GM18861 (cell line): ENCODE data around the gene IDH1.
A peak's percentile ranks its signal among the peaks of the same experiment; 100 is the strongest.
"Not testable (repeated sequence)": the region's sequence is repeated elsewhere in the genome, so short reads cannot be mapped to it uniquely, and the experiment has no call there.

Experiments
- ATAC-seq: cut with Tn5 transposase; IDR thresholded peaks from one replicate; pipeline ENCODE4 v1.9.1; 2021; ENCODE audit not compliant: unreplicated experiment

Gene IDH1

DNA sequence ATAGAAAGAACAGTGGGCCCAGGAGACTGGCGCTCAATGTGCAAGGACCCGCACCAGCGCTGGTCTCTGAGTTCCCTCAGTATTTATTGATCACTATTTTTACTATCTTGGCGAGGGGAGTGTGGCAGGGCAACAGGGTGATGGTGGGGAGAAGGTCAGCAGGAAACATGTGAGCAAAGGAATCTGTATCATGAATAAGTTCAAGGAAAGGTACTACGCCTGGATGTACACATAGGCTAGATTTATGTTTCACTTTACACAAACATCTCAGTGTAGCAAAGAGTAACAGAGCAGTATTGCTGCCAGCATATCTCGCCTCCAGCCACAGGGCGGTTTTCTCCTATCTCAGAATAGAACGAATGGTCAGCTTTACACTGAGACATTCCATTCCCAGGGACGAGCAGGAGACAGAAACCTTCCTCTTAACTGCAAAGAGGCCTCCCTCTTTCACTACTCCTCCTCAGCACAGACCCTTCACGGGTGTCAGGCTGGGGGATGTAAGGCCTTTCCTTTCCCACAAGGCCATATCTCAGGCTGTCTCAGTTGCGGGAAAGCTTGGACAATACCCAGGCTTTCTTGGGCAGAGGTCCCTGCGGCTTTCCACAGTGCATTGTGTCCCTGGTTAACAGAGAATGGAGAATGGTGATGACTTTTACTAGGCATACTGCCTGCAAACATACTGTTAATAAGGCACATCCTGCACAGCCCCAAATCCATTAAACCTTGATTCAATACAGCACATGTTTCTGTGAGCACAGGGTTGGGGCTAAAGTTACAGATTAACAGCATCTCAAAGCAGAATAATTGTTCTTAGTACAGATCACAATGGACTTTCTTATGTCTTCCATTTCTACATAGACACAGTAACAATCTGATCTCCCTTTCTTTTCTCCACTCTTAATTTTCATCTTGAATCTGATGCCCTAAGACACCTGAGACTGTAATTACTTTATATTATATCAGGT, 2.3 kb upstream of the IDH1 start:
- ATAC-seq: not testable (repeated sequence)

DNA sequence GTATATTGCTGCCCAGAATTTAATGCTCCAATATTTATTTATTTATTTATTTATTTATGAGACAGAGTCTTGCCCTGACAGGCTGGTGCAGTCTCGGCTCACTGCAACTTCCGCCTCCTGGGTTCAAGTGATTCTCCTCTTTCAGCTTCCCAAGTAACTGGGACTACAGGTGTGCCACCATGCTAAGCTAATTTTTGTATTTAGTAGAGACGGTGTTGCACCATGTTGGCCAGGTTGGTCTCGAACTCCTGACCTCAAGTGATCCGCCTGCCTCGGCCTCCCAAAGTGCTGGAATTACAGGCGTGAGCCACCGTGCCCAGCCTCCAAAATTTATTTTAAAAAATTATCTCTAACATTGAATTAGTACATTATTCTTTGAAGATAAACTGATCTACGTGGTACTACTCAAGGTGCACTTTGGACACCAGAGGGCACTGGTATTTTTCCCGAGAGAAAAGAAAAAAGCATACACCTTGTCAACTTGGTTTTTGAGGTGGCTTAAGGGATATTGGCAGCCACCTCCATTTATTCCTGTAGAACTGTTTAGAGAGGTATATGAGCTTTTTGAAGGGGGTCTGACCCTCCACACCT, 1.4 kb upstream of the IDH1 start:
- ATAC-seq: no peak

DNA sequence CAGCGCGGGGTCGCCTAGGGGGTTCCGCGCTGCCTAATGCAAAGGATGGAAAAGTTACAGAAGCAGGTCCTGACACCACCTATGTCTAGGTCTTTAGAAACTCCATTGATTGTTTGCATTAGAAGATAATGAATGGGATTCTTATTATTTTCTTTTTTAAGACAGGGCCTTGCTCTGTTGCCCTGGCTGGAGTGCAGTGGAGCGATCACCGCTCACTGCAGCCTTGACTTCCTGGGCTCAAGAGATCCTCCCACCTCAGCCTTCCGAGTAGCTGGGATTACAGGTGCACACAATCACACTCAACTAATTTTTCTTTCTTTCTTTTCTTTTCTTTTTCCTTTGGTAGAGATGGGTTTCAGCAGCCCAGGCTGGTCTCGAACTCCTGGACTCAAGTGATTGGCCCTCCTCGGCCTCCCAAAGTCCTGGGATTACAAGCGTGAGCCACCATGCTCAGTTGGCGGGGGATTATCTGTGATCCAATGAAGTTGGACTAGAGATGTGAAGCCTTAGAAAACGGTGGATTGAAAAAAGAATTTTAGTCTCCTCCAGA, 761 bp upstream of the IDH1 start:
- ATAC-seq: peak; percentile 20

DNA sequence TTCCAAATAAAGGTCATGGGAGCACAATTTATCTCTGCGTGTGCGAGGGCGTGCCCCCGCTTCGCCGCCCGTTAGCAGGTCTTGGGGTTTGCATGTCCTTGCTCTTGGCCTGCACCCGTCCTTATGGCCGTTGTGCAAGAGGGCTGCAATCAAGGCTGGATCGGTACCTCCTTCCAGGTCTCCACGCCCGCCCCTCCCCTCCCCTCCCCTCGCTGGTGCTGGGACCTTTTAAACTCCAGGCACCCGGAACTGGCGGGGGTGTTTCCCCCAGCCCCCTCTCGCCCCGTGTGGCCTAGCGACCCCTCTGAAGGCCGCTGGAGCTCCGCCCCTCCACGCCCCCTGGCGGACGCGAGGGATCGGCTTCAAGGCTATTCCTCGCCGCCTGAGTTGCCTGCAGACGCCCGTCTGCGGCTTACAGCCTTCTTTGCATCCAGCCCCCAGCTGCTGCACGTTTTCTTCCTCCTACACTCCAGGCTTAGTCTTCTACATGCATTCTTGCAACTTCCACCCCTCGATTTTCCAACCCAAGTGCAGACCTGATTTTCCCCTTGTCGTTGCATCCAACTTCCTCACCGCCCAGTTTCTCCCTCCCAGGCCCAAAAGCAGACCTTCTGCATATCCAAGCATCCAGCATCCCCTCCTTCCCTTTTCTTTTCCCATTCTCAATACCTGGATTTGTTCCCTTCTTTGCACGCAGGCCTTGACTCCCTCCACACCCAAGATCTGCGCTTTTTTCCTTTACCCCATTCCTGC, 577 bp downstream of the IDH1 start:
- ATAC-seq: peak; percentile 67

GRCh38 chr2:208253600-208254117, 1.2 kb downstream of the IDH1 start:
- ATAC-seq: no peak

DNA sequence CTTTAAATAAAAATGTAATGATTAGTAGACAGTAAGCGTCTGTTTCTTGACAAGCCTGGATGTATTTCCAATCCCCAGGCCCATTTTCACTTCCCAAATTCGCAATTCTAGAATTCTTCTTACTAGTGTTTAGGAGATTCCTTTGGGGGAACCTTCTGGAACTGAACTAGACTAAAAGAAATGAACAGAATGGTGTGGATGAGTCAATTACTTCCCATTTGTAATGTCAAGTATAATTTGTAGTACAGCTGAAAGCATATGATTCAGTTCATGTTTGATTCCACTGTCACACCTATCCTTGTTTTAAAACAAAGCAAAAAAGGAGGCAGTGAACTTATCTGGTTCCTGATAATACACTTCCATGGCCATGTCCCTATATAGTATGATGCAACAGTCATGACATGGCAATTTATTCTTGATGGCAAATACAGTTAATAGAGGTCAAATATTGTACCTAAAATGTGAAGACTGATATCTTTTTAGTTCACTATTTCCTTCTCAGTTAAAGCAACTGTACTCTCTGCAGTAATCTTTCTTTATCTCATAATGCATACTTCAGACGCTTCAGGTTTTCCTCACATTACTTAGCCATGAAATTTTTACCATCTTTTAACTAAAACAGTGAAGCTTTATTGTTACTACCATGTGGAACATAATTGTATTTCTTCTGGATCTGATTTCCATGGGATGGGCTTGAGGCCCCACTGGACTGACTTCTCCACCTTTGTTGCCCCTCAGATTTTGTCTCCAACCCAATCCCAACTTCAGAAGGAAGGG, 2.0 kb downstream of the IDH1 start:
- ATAC-seq: no peak

DNA sequence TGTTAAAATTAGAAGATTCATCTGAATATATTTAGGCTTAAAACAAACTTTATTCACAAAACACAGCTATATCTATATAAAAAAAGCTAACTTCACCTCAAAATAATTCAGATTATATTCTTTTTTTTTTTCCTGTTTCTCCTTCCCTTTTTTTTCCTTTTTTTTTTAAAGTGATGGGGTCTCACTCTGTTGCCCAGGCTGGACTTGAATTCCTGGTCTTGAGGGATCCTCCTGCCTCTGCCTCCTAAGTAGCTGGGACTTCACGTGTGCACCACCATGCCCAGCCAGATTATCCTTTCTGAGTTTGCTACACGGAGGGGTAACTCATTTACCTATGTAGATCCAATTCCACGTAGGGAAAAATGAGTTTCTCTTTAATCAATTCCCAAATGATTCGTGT, 3.8 kb downstream of the IDH1 start:
- no peak for ATAC-seq

- no peak for ATAC-seq
Observed at GRCh38 chr2:208250388-208250787, 4.5 kb downstream of the IDH1 start.

DNA sequence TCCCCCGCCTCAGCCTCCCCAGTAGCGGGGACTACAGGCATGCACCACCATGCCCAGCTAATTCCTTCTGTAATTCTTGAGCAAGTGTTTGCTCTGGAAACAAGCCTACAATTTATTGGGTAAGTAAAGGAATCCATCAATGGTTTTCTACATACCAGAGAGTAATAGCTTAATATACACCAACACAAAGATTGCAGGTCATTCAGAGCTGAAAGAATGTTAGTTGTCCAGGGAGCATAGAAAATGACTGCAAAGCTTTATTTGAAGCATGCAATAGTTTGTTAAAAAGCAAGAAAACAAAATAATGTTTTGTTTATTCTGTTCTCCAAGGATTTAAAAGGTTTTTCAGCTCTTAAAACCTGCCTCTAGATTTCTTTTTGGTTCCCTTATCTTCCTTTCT, 5.6 kb downstream of the IDH1 start:
- ATAC-seq: no peak

GRCh38 chr2:208248601-208249000, 6.3 kb downstream of the IDH1 start:
- ATAC-seq: no peak

DNA sequence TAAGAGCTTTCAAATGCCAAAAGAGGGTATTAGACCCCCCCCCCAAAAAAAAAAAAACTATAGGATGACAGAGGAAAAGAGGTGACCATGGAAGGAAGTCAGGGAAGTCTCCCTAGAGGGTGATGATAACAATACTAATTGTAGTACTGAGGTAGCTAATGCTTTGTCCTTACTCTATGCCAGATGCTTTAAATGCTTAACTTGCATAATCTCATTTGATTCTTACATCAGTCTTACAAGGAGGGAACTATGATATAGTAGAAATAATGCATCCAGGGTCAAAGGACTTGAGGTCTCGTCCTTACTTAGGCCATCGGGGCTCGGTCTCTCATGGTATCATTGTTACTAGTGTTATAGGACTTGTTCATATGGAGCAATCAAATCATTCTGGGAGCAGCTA, 9.1 kb downstream of the IDH1 start:
- ATAC-seq: no peak

- no peak for ATAC-seq
Observed at GRCh38 chr2:208244422-208244821, 10.4 kb downstream of the IDH1 start.

DNA sequence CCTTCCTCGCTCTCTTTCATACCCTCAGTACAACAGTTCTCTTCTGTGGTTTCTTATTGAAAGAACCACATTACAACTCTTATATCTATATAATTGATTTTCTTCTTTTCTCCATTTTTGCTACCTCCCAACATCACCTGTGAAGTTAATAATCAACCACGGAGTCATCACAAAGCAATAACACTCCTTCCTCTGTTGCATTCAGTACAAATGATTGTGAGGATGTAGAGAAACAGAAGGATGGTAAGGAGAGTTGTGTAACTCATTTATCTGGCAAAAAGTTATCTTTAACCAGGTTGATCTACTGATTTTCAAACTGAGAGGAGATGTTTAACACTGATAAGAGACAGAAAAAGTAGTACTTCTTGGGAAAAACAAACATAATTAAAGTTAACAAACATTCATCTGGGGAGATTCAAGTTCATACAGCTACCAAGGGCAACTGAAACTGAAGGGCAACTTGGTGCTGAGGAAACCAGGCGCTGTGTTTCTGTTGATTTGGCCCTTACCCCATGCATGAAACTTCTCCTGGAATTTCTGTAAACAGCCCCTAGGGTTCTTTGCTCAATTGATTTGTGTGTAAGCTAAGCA, 14.2 kb downstream of the IDH1 start:
- no peak for ATAC-seq

DNA sequence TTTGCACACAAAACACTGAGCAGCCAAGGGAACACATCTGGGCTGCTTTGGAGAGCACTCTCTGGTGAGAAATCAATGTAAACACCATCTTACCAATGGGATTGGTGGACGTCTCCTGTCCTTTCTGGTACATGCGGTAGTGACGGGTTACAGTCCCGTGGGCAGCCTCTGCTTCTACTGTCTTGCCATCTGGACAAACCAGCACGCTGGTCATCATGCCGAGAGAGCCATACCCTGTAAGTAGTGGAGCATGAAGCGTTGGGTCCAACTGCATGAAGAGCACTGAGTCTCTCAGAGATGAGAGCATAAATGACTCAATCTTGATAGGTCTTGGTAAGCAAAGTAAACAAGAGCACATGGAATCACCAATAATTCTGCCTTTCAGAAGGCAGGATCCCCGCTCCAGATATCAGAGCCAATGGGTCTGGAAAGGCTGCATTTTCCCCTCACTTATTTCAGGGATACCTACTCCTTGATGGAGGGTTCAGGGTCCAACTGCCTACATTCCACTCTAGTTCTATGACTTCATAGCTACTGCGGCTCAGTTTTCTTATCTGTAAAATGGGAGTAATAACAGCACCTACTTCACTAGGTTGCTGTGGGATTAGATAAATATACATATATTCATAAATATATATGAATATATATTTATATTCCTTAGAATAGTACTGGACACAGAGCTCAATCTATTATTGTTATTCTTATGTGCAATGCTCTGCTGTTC, 14.9 kb downstream of the IDH1 start:
- ATAC-seq: no peak

DNA sequence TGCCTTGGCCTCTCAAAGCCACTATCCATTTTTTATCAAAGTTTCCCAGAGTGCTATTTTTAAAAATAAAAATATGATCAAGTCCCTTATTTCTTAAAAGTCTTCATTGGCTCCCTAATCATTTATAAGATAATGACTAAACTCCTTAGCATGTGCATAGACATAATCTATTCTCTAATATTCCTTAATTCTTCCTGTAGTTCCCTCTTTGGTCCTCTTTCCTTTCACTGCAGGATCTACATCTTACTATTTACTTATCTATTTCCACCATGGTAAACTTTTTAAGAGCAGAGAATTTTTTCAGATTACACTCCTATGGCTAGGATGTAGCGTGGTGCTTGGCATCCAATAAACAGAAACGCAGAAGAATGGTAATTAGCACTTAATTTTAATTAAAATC, 19.0 kb downstream of the IDH1 start:
- ATAC-seq: no peak

DNA sequence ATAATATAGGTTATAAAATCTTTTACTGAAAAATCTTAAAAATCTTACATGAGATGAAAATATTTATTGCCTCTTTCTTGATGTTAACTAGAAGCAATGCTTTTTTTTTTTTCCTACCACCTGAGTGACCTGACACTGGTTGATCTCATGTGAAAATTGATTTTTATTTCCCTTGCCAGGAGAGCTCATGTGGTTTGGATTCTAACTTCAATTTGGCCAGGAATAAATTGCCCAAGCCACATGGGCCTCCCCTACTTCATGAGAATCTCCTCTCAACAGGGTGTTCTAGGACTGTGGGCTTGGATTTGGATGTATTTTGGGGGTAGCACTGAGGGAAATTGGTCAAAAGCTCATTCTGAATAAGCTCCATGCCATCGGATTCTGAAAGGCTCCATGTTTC, 20.1 kb downstream of the IDH1 start:
- no peak for ATAC-seq

GRCh38 chr2:208228476-208228875, 26.4 kb downstream of the IDH1 start:
- no peak for ATAC-seq

DNA sequence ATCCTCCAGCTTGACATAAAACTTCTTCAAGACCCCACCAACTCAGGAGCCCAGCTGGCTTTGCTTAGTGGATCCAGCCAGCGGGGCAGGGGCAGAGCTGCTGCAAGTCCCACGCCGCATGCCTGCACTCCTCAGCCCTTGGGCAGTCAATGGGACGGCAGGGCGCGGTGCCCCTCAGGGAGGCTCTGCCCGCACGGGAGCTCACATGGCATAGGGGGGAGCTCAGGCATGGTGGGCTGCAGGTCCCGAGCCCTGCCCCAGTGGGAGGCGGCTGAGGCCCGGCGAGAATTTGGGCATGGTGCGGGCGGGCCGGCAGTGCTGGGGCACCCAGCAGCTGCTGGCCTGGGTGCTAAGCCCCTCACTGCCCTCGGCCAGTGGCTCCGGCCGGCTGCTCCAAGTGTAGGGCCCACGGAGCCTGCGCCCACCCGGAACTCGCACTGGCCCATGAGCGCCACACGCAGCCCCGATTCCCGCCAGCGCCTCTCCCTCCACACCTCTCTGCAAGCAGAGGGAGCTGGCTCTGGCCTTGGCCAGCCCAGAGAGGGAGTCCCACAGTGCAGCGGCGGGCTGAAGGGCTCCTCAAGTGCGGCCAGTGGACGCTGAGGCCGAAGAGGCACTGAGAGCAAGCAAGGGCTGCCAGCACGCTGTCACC, 27.2 kb downstream of the IDH1 start:
- no peak for ATAC-seq

GRCh38 chr2:208224802-208225201, 30.1 kb downstream of the IDH1 start:
- ATAC-seq: no peak
